ENCODE results near the gene OR51V1.
"Not testable (repeated sequence)": the region's sequence is repeated elsewhere in the genome, so short reads cannot be mapped to it uniquely, and the experiment has no call there.

OR51V1 gene

DNA sequence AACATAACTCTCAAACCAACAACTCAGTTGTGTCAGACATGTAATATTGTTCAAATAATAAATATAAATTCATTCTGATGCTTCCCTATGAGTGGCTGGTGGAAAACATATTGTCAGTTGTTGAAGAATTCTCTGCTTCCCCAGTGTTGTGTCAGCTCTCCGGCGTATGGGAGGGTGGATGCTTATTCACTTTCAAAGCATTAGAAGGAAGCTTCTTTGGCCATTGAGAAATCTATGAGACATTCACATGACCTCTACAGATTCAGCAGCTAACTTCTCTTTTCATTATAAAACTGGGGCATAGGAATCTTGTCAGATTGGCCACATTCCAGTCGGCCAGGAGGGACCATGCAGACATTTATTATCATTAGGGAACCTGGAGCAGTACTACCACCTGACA lies 2.9 kb downstream of the OR51V1 start:
- H3K4me1 ChIP-seq (ENCODE audit: control insufficient read depth, insufficient read depth, low read length): no peaks in the 10 kb centered on the region
- H3K27me3 ChIP-seq (ENCODE audit: control insufficient read depth, insufficient read depth, low read length): no peaks in the 10 kb centered on the region
- H3K9me3 ChIP-seq (ENCODE audit: control insufficient read depth, insufficient read depth, low read length): no peaks in the 10 kb centered on the region
- no peak overlapping the region for H3K9ac ChIP-seq (ENCODE audit: low read depth, low read length)
- no peaks in the 10 kb centered on the region for H3K36me3 ChIP-seq (ENCODE audit: control insufficient read depth, insufficient read depth, low read length)
- no peak overlapping the region for H3K4me3 ChIP-seq (ENCODE audit: low read depth, low read length)

DNA sequence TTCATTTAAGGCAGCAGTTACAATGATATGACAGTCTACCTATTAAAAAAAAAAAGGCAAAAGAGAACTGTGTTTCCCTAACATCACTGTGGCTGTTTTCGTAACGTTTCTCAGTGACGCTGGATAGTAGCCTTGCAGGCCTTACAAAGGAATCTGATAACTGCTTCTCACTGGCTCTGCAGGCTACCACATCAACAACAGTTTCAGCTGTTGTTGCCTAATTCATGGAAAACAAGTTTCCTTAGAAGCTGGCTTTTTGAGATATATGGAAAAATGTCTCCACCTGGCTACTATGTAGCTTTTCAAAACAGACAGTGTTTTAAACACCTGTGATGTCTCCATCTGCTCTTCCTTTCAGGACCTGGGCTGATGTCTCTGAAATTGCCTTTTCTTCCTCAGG lies 3.8 kb downstream of the OR51V1 start:
- Histone ChIP-seq H3K4me3 (ENCODE audit: low read depth, low read length) (no peak overlapping the region), H3K9ac (ENCODE audit: low read depth, low read length) (no peak overlapping the region), H3K4me1 (ENCODE audit: control insufficient read depth, insufficient read depth, low read length) (no peaks in the 10 kb centered on the region), H3K36me3 (ENCODE audit: control insufficient read depth, insufficient read depth, low read length) (no peaks in the 10 kb centered on the region), H3K27me3 (ENCODE audit: control insufficient read depth, insufficient read depth, low read length) (no peaks in the 10 kb centered on the region), H3K9me3 (ENCODE audit: control insufficient read depth, insufficient read depth, low read length) (no peaks in the 10 kb centered on the region)

DNA sequence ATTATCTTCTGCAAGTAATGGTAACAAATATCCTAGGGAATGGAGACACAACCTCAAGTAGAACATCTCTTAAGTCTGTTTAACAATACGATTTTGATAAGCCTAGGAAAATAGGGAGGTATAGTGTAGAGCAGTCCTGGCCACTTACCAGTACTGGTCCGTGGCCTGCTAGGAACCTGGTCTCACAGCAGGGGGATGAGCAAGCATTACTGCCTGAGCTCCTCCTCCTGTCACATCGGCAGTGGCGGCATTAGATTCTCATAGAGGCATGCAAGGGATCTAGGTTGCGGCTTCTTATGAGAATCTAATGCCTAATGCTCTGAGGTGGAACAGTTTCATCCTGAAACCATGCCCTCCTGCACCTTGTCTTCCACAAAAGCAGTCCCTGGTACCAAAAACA lies 4.4 kb downstream of the OR51V1 start:
- H3K4me1 ChIP-seq (ENCODE audit: control insufficient read depth, insufficient read depth, low read length): no peaks in the 10 kb centered on the region
- H3K9me3 ChIP-seq (ENCODE audit: control insufficient read depth, insufficient read depth, low read length): no peaks in the 10 kb centered on the region
- no peaks in the 10 kb centered on the region for H3K27me3 ChIP-seq (ENCODE audit: control insufficient read depth, insufficient read depth, low read length)
- H3K4me3 ChIP-seq (ENCODE audit: low read depth, low read length): no peak overlapping the region
- no peak overlapping the region for H3K9ac ChIP-seq (ENCODE audit: low read depth, low read length)
- no peaks in the 10 kb centered on the region for H3K36me3 ChIP-seq (ENCODE audit: control insufficient read depth, insufficient read depth, low read length)

DNA sequence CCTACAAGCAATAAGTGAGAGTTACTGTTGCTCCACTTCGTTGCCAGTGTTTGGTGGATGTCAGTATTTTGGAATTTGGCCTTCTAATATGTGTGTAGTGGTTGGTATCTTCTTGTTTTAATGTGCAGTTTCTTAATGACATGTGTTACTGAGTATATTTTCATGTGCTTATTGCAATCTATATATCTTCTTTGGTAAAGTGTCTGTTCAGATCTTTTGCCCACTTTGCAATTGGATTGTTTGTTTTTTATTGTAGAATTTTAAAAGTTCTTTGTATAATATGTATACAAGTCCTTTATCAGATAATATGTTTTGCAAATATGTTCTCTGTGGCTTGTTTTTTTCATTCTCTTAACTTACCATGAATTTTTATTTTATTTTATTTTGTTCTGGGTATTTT lies 7.7 kb downstream of the OR51V1 start:
- no peaks in the 10 kb centered on the region for H3K36me3 ChIP-seq (ENCODE audit: control insufficient read depth, insufficient read depth, low read length)

DNA sequence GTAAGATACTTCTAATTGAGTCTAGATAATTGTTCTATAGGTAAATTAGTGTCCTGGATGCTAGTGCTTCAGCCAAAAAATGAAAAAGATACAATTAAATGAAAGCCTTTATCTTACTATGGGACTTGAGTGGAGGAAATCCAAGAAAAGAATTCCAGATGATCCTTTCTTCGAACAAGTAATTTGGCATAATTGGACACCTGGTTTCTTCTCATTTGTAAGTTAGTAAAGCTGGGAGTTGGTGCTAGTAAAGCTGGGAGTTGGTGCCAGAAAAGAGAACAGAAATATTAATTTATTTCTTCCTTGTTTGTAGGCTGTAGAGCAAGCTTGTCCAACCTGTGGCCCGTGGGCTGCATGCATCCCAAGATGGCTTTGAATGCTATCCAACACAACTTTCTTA lies 12.3 kb downstream of the OR51V1 start:
- H3K36me3 ChIP-seq (ENCODE audit: control insufficient read depth, insufficient read depth, low read length): no peaks in the 10 kb centered on the region
- peaks cover 2% of the 10 kb centered on the region for H3K9me3 ChIP-seq (ENCODE audit: control insufficient read depth, insufficient read depth, low read length)
- no peaks in the 10 kb centered on the region for H3K4me1 ChIP-seq (ENCODE audit: control insufficient read depth, insufficient read depth, low read length)
- no peak overlapping the region for H3K9ac ChIP-seq (ENCODE audit: low read depth, low read length)
- no peak overlapping the region for H3K4me3 ChIP-seq (ENCODE audit: low read depth, low read length)
- H3K27me3 ChIP-seq (ENCODE audit: control insufficient read depth, insufficient read depth, low read length): no peaks in the 10 kb centered on the region

More for the DNA sequence above, 7.7 kb downstream of the OR51V1 start:
- Histone ChIP-seq H3K9ac (ENCODE audit: low read depth, low read length) (no peak overlapping the region), H3K4me3 (ENCODE audit: low read depth, low read length) (no peak overlapping the region), H3K27me3 (ENCODE audit: control insufficient read depth, insufficient read depth, low read length) (no peaks in the 10 kb centered on the region), H3K4me1 (ENCODE audit: control insufficient read depth, insufficient read depth, low read length) (no peaks in the 10 kb centered on the region), H3K9me3 (ENCODE audit: control insufficient read depth, insufficient read depth, low read length) (peaks cover 2% of the 10 kb centered on the region)

DNA sequence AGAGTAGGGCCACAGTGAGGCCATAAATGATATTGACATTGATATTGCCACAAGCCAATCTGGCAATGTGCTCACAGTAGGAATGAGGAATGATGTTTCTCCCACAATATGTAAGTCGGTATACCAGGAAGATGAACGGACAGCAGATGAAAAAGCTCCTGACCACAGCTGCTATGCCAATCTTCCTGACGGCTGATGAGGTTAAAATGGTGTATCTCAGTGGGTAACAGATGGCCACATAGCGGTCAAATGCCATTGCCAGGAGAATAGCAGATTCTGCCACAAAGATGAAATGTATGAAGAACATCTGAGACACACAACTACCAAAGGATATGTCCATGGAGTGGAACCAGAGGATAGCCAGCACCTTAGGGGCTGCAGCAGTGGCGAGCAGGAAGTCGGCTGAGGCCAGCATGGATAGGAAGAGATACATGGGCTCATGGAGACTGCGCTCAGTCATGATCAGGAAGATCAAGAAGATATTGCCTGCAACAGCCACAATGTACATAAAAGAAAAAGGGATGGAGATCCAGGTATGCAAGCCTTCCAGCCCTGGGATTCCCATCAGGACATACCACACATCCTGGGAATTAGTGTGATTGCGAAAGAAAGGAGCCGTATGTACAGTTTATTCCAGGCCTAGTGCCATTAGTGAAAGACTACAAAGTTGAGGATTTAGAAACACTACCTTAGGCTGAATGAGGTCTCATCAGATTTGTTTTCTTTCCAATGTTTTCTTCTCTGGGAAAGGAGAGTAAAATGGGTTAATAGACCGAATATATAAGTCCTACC lies 22.2 kb downstream of the OR51V1 start:
- Histone ChIP-seq H3K27me3 (ENCODE audit: control insufficient read depth, insufficient read depth, low read length) (no peaks in the 10 kb centered on the region), H3K9ac (ENCODE audit: low read depth, low read length) (no peak overlapping the region), H3K4me3 (ENCODE audit: low read depth, low read length) (no peak overlapping the region), H3K9me3 (ENCODE audit: control insufficient read depth, insufficient read depth, low read length) (no peaks in the 10 kb centered on the region), H3K36me3 (ENCODE audit: control insufficient read depth, insufficient read depth, low read length) (no peaks in the 10 kb centered on the region), H3K4me1 (ENCODE audit: control insufficient read depth, insufficient read depth, low read length) (no peaks in the 10 kb centered on the region)

DNA sequence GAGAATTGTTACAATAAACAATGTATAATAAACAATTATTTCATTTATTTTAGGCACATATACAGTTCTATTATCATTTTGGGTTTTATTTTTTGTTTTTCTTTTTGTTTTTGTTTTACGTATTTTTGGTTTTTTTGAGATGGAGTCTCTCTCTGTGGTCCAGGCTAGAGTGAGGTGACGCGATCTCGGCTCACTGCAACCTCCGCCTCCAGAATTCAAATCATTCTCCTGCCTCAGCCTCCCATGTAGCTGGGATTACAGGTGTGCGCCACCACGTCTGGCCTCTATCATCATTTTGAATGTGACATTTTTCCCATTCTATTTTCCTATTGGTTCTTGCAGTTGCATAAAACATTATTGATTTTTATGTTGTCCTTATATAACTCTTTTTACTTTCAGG lies 25.5 kb downstream of the OR51V1 start:
- Histone ChIP-seq H3K4me3 (ENCODE audit: low read depth, low read length) (no peak overlapping the region), H3K9me3 (ENCODE audit: control insufficient read depth, insufficient read depth, low read length) (no peaks in the 10 kb centered on the region), H3K4me1 (ENCODE audit: control insufficient read depth, insufficient read depth, low read length) (no peaks in the 10 kb centered on the region), H3K9ac (ENCODE audit: low read depth, low read length) (no peak overlapping the region), H3K36me3 (ENCODE audit: control insufficient read depth, insufficient read depth, low read length) (no peaks in the 10 kb centered on the region), H3K27me3 (ENCODE audit: control insufficient read depth, insufficient read depth, low read length) (no peaks in the 10 kb centered on the region)

DNA sequence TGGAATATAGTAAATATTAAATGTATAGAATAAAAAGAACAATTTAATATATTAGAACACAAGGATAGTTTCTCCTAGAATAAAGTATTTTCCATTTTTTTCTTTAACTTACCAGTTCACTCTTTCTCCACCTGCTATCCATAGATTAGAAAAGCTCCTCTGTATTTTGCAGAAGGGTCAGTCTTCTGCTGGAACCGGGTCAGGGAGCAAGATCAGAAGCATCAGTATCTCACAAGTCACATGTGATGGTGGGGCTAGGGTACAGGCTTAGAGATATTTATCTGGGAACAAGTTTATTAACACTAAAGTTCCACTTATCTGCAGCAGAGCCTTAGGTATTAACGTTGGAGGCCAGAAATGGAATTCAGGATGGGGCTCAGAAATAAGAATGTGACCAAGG lies 28.6 kb downstream of the OR51V1 start:
- Histone ChIP-seq H3K4me1 (ENCODE audit: control insufficient read depth, insufficient read depth, low read length) (no peaks in the 10 kb centered on the region), H3K9ac (ENCODE audit: low read depth, low read length) (no peak overlapping the region), H3K27me3 (ENCODE audit: control insufficient read depth, insufficient read depth, low read length) (no peaks in the 10 kb centered on the region), H3K36me3 (ENCODE audit: control insufficient read depth, insufficient read depth, low read length) (no peaks in the 10 kb centered on the region), H3K9me3 (ENCODE audit: control insufficient read depth, insufficient read depth, low read length) (no peaks in the 10 kb centered on the region), H3K4me3 (ENCODE audit: low read depth, low read length) (no peak overlapping the region)

DNA sequence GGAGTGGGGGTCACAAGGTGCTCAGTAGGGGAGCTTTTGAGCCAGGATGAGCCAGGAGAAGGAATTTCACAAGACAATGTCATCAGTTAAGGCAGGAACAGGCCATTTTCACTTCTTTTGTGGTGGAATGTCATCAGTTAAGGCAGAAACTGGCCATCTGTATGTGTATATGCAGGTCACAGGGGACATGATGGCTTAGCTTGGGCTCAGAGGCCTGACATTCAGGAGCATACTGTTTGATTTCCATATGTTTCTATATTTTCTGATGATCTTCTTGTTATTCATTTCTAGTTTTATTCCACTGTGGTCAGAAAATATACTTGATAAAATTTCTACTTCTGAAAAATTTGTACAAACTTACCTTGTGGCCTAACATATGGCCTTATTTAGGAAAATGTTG lies 34.6 kb downstream of the OR51V1 start:
- not testable (repeated sequence) for H3K9ac ChIP-seq (ENCODE audit: low read depth, low read length); H3K27me3 ChIP-seq (ENCODE audit: control insufficient read depth, insufficient read depth, low read length); H3K9me3 ChIP-seq (ENCODE audit: control insufficient read depth, insufficient read depth, low read length); H3K4me1 ChIP-seq (ENCODE audit: control insufficient read depth, insufficient read depth, low read length); H3K4me3 ChIP-seq (ENCODE audit: low read depth, low read length); H3K36me3 ChIP-seq (ENCODE audit: control insufficient read depth, insufficient read depth, low read length)

DNA sequence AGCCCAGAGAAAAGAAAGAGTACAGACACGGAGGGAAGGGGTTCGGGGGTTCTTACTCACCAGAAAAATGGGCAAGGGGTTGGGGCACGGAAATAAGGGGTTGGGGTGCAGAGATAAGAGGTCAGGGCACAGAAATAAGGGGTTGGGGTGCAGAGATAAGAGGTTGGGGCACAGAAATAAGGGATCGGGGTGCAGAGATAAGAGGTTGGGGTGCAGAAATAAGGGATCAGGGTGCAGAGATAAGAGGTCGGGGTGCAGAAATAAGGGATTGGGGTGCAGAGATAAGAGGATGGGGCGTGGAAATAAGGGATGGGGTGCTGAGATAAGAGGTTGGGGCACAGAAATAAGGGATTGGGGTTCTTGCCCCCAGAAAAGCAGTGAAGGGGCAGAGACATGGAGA lies 35.7 kb downstream of the OR51V1 start:
- H3K27me3 ChIP-seq (ENCODE audit: control insufficient read depth, insufficient read depth, low read length): not testable (repeated sequence)

DNA sequence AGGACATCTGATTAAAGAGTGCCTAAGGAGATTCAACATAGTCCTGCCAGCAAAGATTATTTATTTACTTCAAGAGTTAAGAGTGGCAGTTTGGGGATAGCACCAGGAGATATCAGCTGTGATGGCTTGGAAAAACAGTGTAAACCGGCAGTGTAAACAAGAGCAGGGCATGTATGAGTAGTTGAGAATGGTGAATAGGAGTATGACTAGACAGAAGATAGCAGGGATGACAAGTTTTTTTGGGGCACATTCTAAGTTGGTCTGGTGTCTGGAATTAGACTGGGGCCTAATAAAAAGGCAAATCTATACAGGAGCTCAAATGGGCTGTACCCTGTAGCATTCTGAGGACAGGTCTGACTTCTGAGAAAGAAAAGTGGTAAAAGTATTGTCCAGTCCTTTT lies 39.4 kb downstream of the OR51V1 start:
- H3K36me3 ChIP-seq (ENCODE audit: control insufficient read depth, insufficient read depth, low read length); H3K9ac ChIP-seq (ENCODE audit: low read depth, low read length); H3K9me3 ChIP-seq (ENCODE audit: control insufficient read depth, insufficient read depth, low read length); H3K4me1 ChIP-seq (ENCODE audit: control insufficient read depth, insufficient read depth, low read length); H3K4me3 ChIP-seq (ENCODE audit: low read depth, low read length); H3K27me3 ChIP-seq (ENCODE audit: control insufficient read depth, insufficient read depth, low read length): not testable (repeated sequence)

More for the DNA sequence above, 35.7 kb downstream of the OR51V1 start:
- not testable (repeated sequence) for H3K36me3 ChIP-seq (ENCODE audit: control insufficient read depth, insufficient read depth, low read length); H3K4me3 ChIP-seq (ENCODE audit: low read depth, low read length); H3K9ac ChIP-seq (ENCODE audit: low read depth, low read length); H3K4me1 ChIP-seq (ENCODE audit: control insufficient read depth, insufficient read depth, low read length); H3K9me3 ChIP-seq (ENCODE audit: control insufficient read depth, insufficient read depth, low read length)

DNA sequence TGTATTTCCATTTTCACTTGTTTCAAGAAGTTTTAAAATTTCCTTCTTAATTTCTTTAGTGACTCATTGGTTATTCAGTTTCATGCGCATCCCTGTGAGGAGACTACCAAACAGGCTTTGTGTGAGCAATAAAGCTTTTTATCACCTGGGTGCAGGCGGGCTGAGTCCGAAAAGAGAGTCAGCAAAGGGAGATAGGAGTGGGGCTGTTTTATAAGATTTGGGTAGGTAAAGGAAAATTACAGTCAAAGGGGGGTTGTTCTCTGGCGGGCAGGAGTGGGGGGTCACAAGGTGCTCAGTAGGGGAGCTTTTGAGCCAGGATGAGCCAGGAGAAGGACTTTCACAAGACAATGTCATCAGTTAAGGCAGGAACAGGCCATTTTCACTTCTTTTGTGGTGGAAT lies 40.3 kb downstream of the OR51V1 start:
- not testable (repeated sequence) for H3K9ac ChIP-seq (ENCODE audit: low read depth, low read length)

More for the DNA sequence above, 40.3 kb downstream of the OR51V1 start:
- not testable (repeated sequence) for H3K4me1 ChIP-seq (ENCODE audit: control insufficient read depth, insufficient read depth, low read length); H3K4me3 ChIP-seq (ENCODE audit: low read depth, low read length); H3K27me3 ChIP-seq (ENCODE audit: control insufficient read depth, insufficient read depth, low read length); H3K36me3 ChIP-seq (ENCODE audit: control insufficient read depth, insufficient read depth, low read length); H3K9me3 ChIP-seq (ENCODE audit: control insufficient read depth, insufficient read depth, low read length)

Data from iPS-15b (cell line).